GM23248 (cell line): ENCODE results near the gene XPO4.

ENCODE experiments used
- EZH2 ChIP-seq: fragments of 200-600 bp; sonication (generic); IDR thresholded peaks from 2 replicates; pipeline ENCODE4 v1.6.1; 2018; ENCODE audit warnings: antibody characterized with exemption, mild to moderate bottlenecking; ENCODE audit not compliant: insufficient read depth, poor library complexity, severe bottlenecking
- EZH2phosphoT487 ChIP-seq: fragments of 200-600 bp; sonication (generic); IDR thresholded peaks from 2 replicates; pipeline ENCODE4 v1.6.1; 2018; ENCODE audit warnings: antibody characterized with exemption, moderate library complexity, mild to moderate bottlenecking, low read depth; ENCODE audit not compliant: insufficient read depth

DNA sequence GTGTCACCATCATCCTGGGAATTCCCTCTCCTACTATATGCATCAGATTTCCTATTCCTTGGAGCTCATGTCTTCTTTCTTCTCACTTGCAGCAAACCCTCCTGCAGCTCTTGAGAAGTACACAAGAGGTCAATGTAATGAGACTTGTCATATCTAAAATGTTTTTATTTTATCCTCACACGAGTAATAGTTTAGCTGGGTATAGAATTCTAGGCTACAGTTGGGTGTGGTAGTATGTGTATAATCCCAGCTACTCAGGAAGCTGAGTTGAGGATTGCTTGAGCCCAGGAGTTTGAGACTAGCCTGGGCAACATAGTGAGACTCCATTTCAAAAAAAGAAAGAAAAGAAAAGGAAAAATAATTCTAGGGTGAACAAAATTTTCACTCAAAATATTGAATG is 153.2 kb downstream of the XPO4 start:
- TF ChIP-seq EZH2, result no peak
- TF ChIP-seq EZH2phosphoT487, result no peak
